Gastrocnemius medialis (tissue), 4 donors: ENCODE measurements around the gene DLG4. TPM values are rescaled to one million over a fixed set of nuclear protein-coding genes. Genes with fewer than 3 reads are reported as not detected.

ENCODE experiments used
- ATAC-seq, 2 donors: fragments of 150-250 bp; one replicate each; pipeline ENCODE4 v1.9.1; 2016
- DNase-seq, 2 donors: peaks; one replicate each; pipeline ENCODE4 v3.0.0-alpha.2; 2019
- H3K27ac ChIP-seq, 4 donors: fragments of 200-600 bp; sonication (generic); 1 replicate in 1 of 4; 2 replicates in 3 of 4; pipeline ENCODE4 v1.5.1; 2016 to 2018; ENCODE audit warnings: mild to moderate bottlenecking in 2 of 4, moderate library complexity in 1 of 4
- H3K27me3 ChIP-seq, 3 donors: fragments of 200-600 bp; sonication (generic) in 2 of 3; 1 replicate in 1 of 3; 2 replicates in 2 of 3; pipeline versions ENCODE4 v1.5.1 to v1.6.0; 2016 to 2019; ENCODE audit warnings: mild to moderate bottlenecking in 1 of 3, moderate library complexity in 1 of 3
- H3K36me3 ChIP-seq, 2 donors: fragments of 200-600 bp; sonication (generic) in 1 of 2; one replicate each; pipeline ENCODE4 v1.5.1; 2017 to 2018
- H3K4me1 ChIP-seq, 2 donors: fragments of 200-600 bp; sonication (generic) in 1 of 2; one replicate each; pipeline ENCODE4 v1.5.1; 2016 to 2017; ENCODE audit warnings: mild to moderate bottlenecking in 2 of 2
- H3K4me3 ChIP-seq, 4 donors: fragments of 200-600 bp; sonication (generic) in 3 of 4; 1 replicate in 1 of 4; 2 replicates in 3 of 4; pipeline ENCODE4 v1.5.1; 2016 to 2019; ENCODE audit warnings: mild to moderate bottlenecking in 2 of 4
- H3K9me3 ChIP-seq, 3 donors: fragments of 200-600 bp; sonication (generic) in 2 of 3; 1 replicate in 1 of 3; 2 replicates in 2 of 3; pipeline ENCODE4 v1.5.1; 2016 to 2019
- CTCF ChIP-seq, 5 experiments: fragments of 450-650 bp in 3 of 5; fragments of 200-600 bp in 2 of 5; sonication (generic) in 2 of 5; IDR thresholded peaks in 4 of 5; conservative IDR thresholded peaks in 1 of 5; 1 replicate in 4 of 5; 2 replicates in 1 of 5; pipeline ENCODE4 v1.5.1; 2016 to 2019; ENCODE audit warnings: antibody characterized with exemption in 5 of 5, mild to moderate bottlenecking in 3 of 5, moderate library complexity in 3 of 5
- POLR2A ChIP-seq, 2 donors: fragments of 450-650 bp; IDR thresholded peaks; one replicate each; pipeline ENCODE4 v1.6.1; 2017; ENCODE audit warnings: antibody characterized with exemption in 2 of 2, mild to moderate bottlenecking in 2 of 2, moderate library complexity in 2 of 2
- in situ Hi-C, 4 donors: fragments of 200-750 bp; cut with MboI; loops; one replicate each; pipeline versions ENCODE4 v1.15.0 to v1.8.0; 2017; ENCODE audit warnings: low sequenced_read_pairs in 4 of 4
- intact Hi-C: fragments of 100-400 bp; cut with DNase I; formaldehyde crosslinking; loops from one replicate; pipeline ENCODE4 v1.15.1; 2023; ENCODE audit warnings: low total_unique reads
- total RNA-seq, 4 donors: library from RNA; depleted of rRNA; stranded (reverse); fragments of >200 nt; gene quantifications; one replicate each; pipeline versions ENCODE4 v1.1.0 to v1.2.3, GENCODE V29; 2016

DLG4 gene
- total RNA-seq, 4 donors from 2014 or later = 3.5 to 6.7 (median 5.3) TPM

DNA sequence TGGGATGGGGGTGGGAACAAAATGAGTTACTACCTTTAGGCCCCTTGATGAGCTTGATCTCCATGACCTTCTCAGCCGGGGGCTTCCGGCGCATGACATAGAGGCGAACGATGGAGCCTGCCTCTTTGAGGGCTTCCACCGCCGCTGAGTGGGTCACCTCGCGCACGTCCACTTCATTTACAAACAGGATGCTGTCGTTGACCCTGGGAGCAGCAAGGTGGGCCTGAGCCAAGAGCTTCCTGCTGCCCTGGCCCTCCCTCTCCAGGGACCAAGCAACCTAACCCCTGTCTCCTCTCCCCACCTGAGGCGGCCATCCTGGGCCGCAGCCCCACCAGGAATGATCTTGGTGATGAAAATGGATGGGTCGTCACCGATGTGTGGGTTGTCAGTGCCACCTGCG, 16.2 kb downstream of the DLG4 start:
- no peaks in the 10 kb centered on the region for H3K4me1 ChIP-seq
- intact Hi-C loops = no loop called here
- in situ Hi-C loops = no loop called here
- peaks cover 0 to 11% (median 0%) of the 10 kb centered on the region in 3 donors for H3K27me3 ChIP-seq
- H3K27ac ChIP-seq = no peak overlapping the region
- H3K4me3 ChIP-seq = no peak overlapping the region
- ATAC-seq = no peak
- no peaks in the 10 kb centered on the region for H3K36me3 ChIP-seq
- no peak for DNase-seq
- TF ChIP-seq POLR2A (IDR thresholded peaks at IDR 0.05) (no peak), CTCF (IDR thresholded peaks at IDR 0.05 in 4 of 5, conservative IDR thresholded peaks at IDR 0.05 in 1 of 5) (no peak)
- no peaks in the 10 kb centered on the region for H3K9me3 ChIP-seq

DNA sequence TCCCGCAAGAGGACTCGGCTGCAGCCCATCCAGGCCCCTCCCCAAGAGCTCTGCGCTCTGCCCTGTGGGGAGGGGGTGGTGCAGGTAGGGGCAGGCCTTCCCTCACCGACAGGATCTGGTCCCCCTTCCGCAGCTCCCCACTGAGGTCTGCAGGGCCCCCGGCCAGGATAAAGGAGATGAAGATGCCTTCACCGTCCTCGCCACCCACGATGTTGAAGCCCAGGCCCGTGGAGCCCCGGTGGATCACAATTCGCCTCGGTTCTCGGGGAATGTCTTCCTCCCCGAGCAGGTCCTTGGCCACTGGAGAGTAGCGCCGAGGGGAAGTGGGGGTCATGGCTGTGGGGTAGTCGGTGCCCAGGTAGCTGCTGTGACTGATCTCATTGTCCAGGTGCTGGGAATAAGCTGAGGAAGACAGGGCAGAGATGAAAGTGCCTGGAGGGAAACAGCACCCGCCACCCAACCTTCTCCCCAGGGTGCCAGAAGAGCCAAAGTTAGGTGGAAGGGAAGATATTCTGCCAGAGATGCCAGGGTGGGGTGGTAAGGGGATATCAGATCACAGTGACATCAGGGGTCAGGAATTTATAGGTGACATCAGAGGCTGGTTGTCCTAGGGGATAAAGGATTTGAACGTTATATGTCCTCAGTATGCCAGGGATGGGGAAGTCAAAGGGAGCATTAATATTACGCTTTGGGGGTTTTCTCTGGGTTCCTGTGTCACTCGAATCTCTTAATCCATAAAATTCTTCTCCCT, 22.8 kb downstream of the DLG4 start:
- Histone ChIP-seq H3K4me3 (no peak overlapping the region), H3K27ac (no peak overlapping the region), H3K27me3 (no peaks in the 10 kb centered on the region), H3K4me1 (no peaks in the 10 kb centered on the region), H3K9me3 (no peaks in the 10 kb centered on the region), H3K36me3 (no peaks in the 10 kb centered on the region)
- no peak for TF ChIP-seq POLR2A (IDR thresholded peaks at IDR 0.05)
- no peak for TF ChIP-seq CTCF (IDR thresholded peaks at IDR 0.05 in 4 of 5, conservative IDR thresholded peaks at IDR 0.05 in 1 of 5)
- no peak for DNase-seq
- intact Hi-C loops = no loop called here
- ATAC-seq = no peak
- in situ Hi-C loops = no loop called here

GRCh38 chr17:7195971-7196370, 23.7 kb downstream of the DLG4 start:
- TF ChIP-seq CTCF (IDR thresholded peaks at IDR 0.05 in 4 of 5, conservative IDR thresholded peaks at IDR 0.05 in 1 of 5) (no peak), POLR2A (IDR thresholded peaks at IDR 0.05) (no peak)
- ATAC-seq (no peak), DNase-seq (no peak)
- H3K27me3 ChIP-seq = no peaks in the 10 kb centered on the region
- no peak overlapping the region for H3K27ac ChIP-seq
- H3K36me3 ChIP-seq = no peaks in the 10 kb centered on the region
- H3K4me1 ChIP-seq = no peaks in the 10 kb centered on the region
- intact Hi-C loops = no loop called here
- H3K4me3 ChIP-seq = no peak overlapping the region
- H3K9me3 ChIP-seq = no peaks in the 10 kb centered on the region
- in situ Hi-C loops = no loop called here

GRCh38 chr17:7192271-7192937, 27.2 kb downstream of the DLG4 start:
- ATAC-seq (no peak), DNase-seq (no peak)
- H3K9me3 ChIP-seq = no peaks in the 10 kb centered on the region
- H3K4me3 ChIP-seq = no peak overlapping the region
- H3K27me3 ChIP-seq = no peaks in the 10 kb centered on the region
- H3K36me3 ChIP-seq = no peaks in the 10 kb centered on the region
- H3K4me1 ChIP-seq = no peaks in the 10 kb centered on the region
- intact Hi-C loops (no loop called here), in situ Hi-C loops (no loop called here)
- TF ChIP-seq CTCF (IDR thresholded peaks at IDR 0.05 in 4 of 5, conservative IDR thresholded peaks at IDR 0.05 in 1 of 5) (no peak), POLR2A (IDR thresholded peaks at IDR 0.05) (no peak)
- no peak overlapping the region for H3K27ac ChIP-seq
